ENCODE data around the gene EPHB6.

The EPHB6 gene

GRCh38 chr7:142833174-142834048 is 21.5 kb upstream of the EPHB6 start:
- no peak for DNase-seq (ENCODE audit: low read depth)

GRCh38 chr7:142835487-142835886 is 19.4 kb upstream of the EPHB6 start:
- DNase-seq (ENCODE audit: low read depth) = no peak

GRCh38 chr7:142836426-142836825 is 18.4 kb upstream of the EPHB6 start:
- DNase-seq (ENCODE audit: low read depth) = no peak

- no peak for DNase-seq (ENCODE audit: low read depth)
Measured at GRCh38 chr7:142838461-142839213, 16.2 kb upstream of the EPHB6 start.

- DNase-seq (ENCODE audit: low read depth) = no peak
Measured at GRCh38 chr7:142842251-142842766, 12.6 kb upstream of the EPHB6 start.

- no peak for DNase-seq (ENCODE audit: low read depth)
Measured at GRCh38 chr7:142847353-142847752, 7.5 kb upstream of the EPHB6 start.

GRCh38 chr7:142851269-142851668 is 3.6 kb upstream of the EPHB6 start:
- no peak for DNase-seq (ENCODE audit: low read depth)

- DNase-seq (ENCODE audit: low read depth) = no peak
Measured at GRCh38 chr7:142851919-142852318, 3.0 kb upstream of the EPHB6 start.

- peak; percentile 43 for DNase-seq (ENCODE audit: low read depth)
Measured at GRCh38 chr7:142853739-142854371, 1.0 kb upstream of the EPHB6 start.

GRCh38 chr7:142855114-142855743 is 353 bp downstream of the EPHB6 start:
- DNase-seq (ENCODE audit: low read depth) = no peak

GRCh38 chr7:142855756-142856564 is 1.1 kb downstream of the EPHB6 start:
- no peak for DNase-seq (ENCODE audit: low read depth)

GRCh38 chr7:142856565-142857245 is 1.8 kb downstream of the EPHB6 start:
- DNase-seq (ENCODE audit: low read depth) = no peak

- DNase-seq (ENCODE audit: low read depth) = no peak
Measured at GRCh38 chr7:142857625-142858024, 2.7 kb downstream of the EPHB6 start.

GRCh38 chr7:142859411-142859810 is 4.5 kb downstream of the EPHB6 start:
- DNase-seq (ENCODE audit: low read depth) = no peak

- DNase-seq (ENCODE audit: low read depth) = no peak
Measured at GRCh38 chr7:142859829-142860228, 5.0 kb downstream of the EPHB6 start.

- no peak for DNase-seq (ENCODE audit: low read depth)
Measured at GRCh38 chr7:142860968-142861367, 6.1 kb downstream of the EPHB6 start.

GRCh38 chr7:142862351-142862750 is 7.5 kb downstream of the EPHB6 start:
- no peak for DNase-seq (ENCODE audit: low read depth)

GRCh38 chr7:142862786-142863400 is 8.0 kb downstream of the EPHB6 start:
- no peak for DNase-seq (ENCODE audit: low read depth)

- no peak for DNase-seq (ENCODE audit: low read depth)
Measured at GRCh38 chr7:142863891-142864685, 9.2 kb downstream of the EPHB6 start.

All from stimulated activated CD8-positive, alpha-beta memory T cell treated with anti-CD3 and anti-CD28 coated beads, Interleukin-12 subunit alpha, Interleukin-12 subunit beta, amount 100 ng/mL, for 1 hour (primary cell).